Colonic mucosa (tissue), 4 donors: ENCODE measurements around the gene ZNF365. TPM values are rescaled to one million over a fixed set of nuclear protein-coding genes. Genes with fewer than 3 reads are reported as not detected.

Experiments used
- DNase-seq: peaks from one replicate; pipeline ENCODE4 v3.0.0-alpha.2; 2020
- H3K27ac ChIP-seq: fragments of 200-600 bp; one replicate; pipeline ENCODE4 v1.8.0; 2021
- H3K27me3 ChIP-seq: fragments of 200-600 bp; one replicate; pipeline ENCODE4 v1.8.0; 2021
- H3K36me3 ChIP-seq: fragments of 200-600 bp; one replicate; pipeline ENCODE4 v1.8.0; 2021
- H3K4me1 ChIP-seq: fragments of 200-600 bp; one replicate; pipeline ENCODE4 v1.8.0; 2021; ENCODE audit warnings: mild to moderate bottlenecking
- H3K4me3 ChIP-seq: fragments of 200-600 bp; one replicate; pipeline ENCODE4 v1.8.0; 2021
- H3K9ac ChIP-seq, 2 donors: one replicate each; pipeline ENCODE4 v1.7.0; 2013; ENCODE audit warnings: control low read depth in 2 of 2, low read depth in 2 of 2, low read length in 2 of 2
- H3K9me3 ChIP-seq: fragments of 200-600 bp; one replicate; pipeline ENCODE4 v1.8.0; 2021
- CTCF ChIP-seq: fragments of 200-600 bp; IDR thresholded peaks from one replicate; pipeline ENCODE4 v1.8.0; 2022; ENCODE audit warnings: antibody characterized with exemption, mild to moderate bottlenecking
- intact Hi-C: fragments of 100-400 bp; cut with DNase I; formaldehyde crosslinking; loops from one replicate; pipeline ENCODE4 v1.14.1; 2022
- total RNA-seq, 2 donors: library from RNA; stranded (reverse); fragmentation: NEBNext Ultra II Directional in 1 of 2; extraction: Animal tissue kit (Norgen Biotek cat#: 25700) in 1 of 2; gene quantifications; one replicate each; pipeline ENCODE4 v1.2.1, GENCODE V29; 2021
- donor health status: healthy.
- donor health status: DM: no; HTN: no; CAD: no.
- donor health status: DM: no; HTN: no; CAD: no.

ZNF365 gene
- total RNA-seq, 2 donors from 2014 or later = 0.25 TPM; not detected in 1

DNA sequence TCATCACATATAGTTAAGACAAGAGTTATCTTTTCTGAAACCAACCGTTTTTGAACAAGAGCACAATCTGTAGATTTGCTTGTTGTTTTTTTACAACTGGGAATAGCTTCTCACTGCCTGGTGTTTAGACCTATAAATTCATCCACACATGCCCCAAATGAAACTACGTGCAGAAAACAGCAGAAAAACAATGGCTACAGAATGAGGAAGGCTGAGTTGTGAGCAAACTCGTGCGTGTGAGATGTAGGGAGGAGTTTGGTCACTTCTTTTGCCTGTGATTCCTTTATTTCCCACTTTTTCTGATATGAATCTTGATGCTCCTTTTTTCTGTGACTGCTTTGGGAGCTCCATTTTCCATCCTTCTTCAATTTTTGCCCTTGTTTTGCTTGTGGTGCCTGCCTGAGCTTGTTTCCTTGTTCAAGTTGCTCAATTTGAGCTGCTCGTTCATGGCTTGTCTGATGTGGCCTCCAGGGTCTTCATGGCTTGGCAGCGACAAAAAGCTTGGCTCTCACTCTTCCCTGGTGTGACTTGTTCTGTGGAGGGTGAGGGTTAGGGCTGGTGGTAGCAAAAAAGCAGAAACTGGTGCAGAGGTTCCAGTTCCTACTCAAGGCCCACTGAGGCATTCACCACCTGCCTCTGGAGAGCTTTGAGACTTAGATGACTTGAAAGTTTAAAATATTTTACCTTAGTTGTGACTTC is 76.9 kb downstream of the ZNF365 start:
- no peak for DNase-seq
- Histone ChIP-seq H3K27ac (no peak overlapping the region), H3K9me3 (no peaks in the 10 kb centered on the region), H3K9ac (no peak overlapping the region), H3K27me3 (no peaks in the 10 kb centered on the region), H3K4me1 (no peaks in the 10 kb centered on the region), H3K36me3 (no peaks in the 10 kb centered on the region), H3K4me3 (no peak overlapping the region)
- no peak for TF ChIP-seq CTCF
- intact Hi-C loops = loop anchor here (10.0 kb wide), 1 partner anchor 364 kb away; the partner anchor contains the start of gene EGR2

GRCh38 chr10:62451611-62451975 is 77.4 kb downstream of the ZNF365 start:
- no peak overlapping the region for H3K4me3 ChIP-seq
- H3K27ac ChIP-seq = no peak overlapping the region
- H3K36me3 ChIP-seq = no peaks in the 10 kb centered on the region
- intact Hi-C loops = loop anchor here (10.0 kb wide), 1 partner anchor 363 kb away; the partner anchor contains the start of gene EGR2
- H3K27me3 ChIP-seq = no peaks in the 10 kb centered on the region
- no peaks in the 10 kb centered on the region for H3K4me1 ChIP-seq
- DNase-seq = no peak
- no peak for TF ChIP-seq CTCF
- no peaks in the 10 kb centered on the region for H3K9me3 ChIP-seq
- H3K9ac ChIP-seq = no peak overlapping the region

Other genes starting within 250 kb of the ZNF365 start
- gene RTKN2, start 105.5 kb upstream of the ZNF365 start, total RNA-seq = 1 to 10 TPM; 3.2 to 7.4 TPM